K562 (cell line): ENCODE measurements around the gene APOO. TPM values are rescaled to one million over a fixed set of nuclear protein-coding genes. Genes with fewer than 3 reads are reported as not detected.
A peak's percentile ranks its signal among the peaks of the same experiment; 100 is the strongest.

ENCODE experiments used
- ATAC-seq: fragments of 200-7000 bp; cut with Tn5 transposase; 3 replicates; pipeline ENCODE4 v1.9.1; 2020; ENCODE audit warnings: moderate library complexity
- BruUV-seq: library from RNA; stranded (reverse); fragments of 400-500 nt; replicated peaks from 2 replicates; lab custom pipeline; 2021; lab: Mats Ljungman, UMichigan
- CTCF ChIA-PET: fragments of 300-600 bp; formaldehyde crosslinking; extraction: SDS; loops from one replicate; lab custom pipeline; 2021; ENCODE audit warnings: low intra/inter-chr PET ratio; lab: Yijun Ruan, JAX
- POLR2A ChIA-PET: fragments of 300-600, 350-650 bp; sonication (Branson Sonifier 250); formaldehyde crosslinking; extraction: SDS; loops from one replicate; lab custom pipeline; 2021; ENCODE audit warnings: antibody characterized with exemption, inconsistent platforms; lab: Yijun Ruan, JAX
- DNase-seq, 4 experiments: peaks; one replicate each; pipeline versions ENCODE4 v3.0.0 to v3.0.0-alpha.2; 2011 to 2018; ENCODE audit warnings: low spot score in 3 of 4, mixed read lengths in 3 of 4; ENCODE audit errors: extremely low read depth in 1 of 4
- FAIRE-seq: peaks from 2 replicates; lab custom pipeline; 2011; peaks lifted over from hg19 to GRCh38; lab: Jason Lieb, UNC
- H2AFZ ChIP-seq: 2 replicates; pipeline ENCODE4 v1.6.0; 2011; ENCODE audit warnings: low read depth, low read length, control low read depth, inconsistent platforms
- H3K27ac ChIP-seq: fragments of 200-600 bp; 3 replicates; pipeline ENCODE4 v1.8.0; 2011; ENCODE audit warnings: low read depth, mild to moderate bottlenecking, control low read depth, inconsistent platforms, low read length, moderate library complexity, mixed read lengths; ENCODE audit errors: extremely low read depth
- H3K27me3 ChIP-seq, 2 experiments: fragments of 300-600 bp in 1 of 2; 2 replicates in 1 of 2; 3 replicates in 1 of 2; pipeline versions ENCODE4 v1.6.0 to v1.8.0; 2011; ENCODE audit warnings: inconsistent platforms in 2 of 2, low read length in 2 of 2, mild to moderate bottlenecking in 1 of 2, mixed read lengths in 1 of 2, moderate library complexity in 1 of 2; ENCODE audit not compliant: control insufficient read depth in 2 of 2, insufficient read depth in 2 of 2
- H3K36me3 ChIP-seq: fragments of 300-600 bp; 3 replicates; pipeline ENCODE4 v1.8.0; 2011; ENCODE audit warnings: mild to moderate bottlenecking, low read length, inconsistent platforms; ENCODE audit not compliant: control insufficient read depth, insufficient read depth
- H3K4me1 ChIP-seq, 2 experiments: fragments of 200-600 bp in 1 of 2; replicated peaks in 1 of 2; 2 replicates in 1 of 2; 3 replicates in 1 of 2; pipeline versions ENCODE4 v1.5.1 to v1.8.0; 2011; ENCODE audit warnings: inconsistent platforms in 2 of 2, low read length in 2 of 2, mild to moderate bottlenecking in 1 of 2, mixed read lengths in 1 of 2, moderate library complexity in 1 of 2; ENCODE audit not compliant: control insufficient read depth in 2 of 2, insufficient read depth in 2 of 2
- H3K4me2 ChIP-seq: 2 replicates; pipeline ENCODE4 v1.6.1; 2011; ENCODE audit warnings: low read length, control low read depth, inconsistent platforms, mixed read lengths; ENCODE audit not compliant: insufficient read depth
- H3K4me3 ChIP-seq: fragments of 200-600 bp; sonication (generic), shearing (Covaris generic); 2 replicates; pipeline ENCODE4 v1.5.1; 2016; ENCODE audit warnings: control low read depth, inconsistent platforms
- H3K79me2 ChIP-seq: fragments of 200-600 bp; 3 replicates; pipeline ENCODE4 v1.8.0; 2011; ENCODE audit warnings: low read length, inconsistent platforms; ENCODE audit not compliant: control insufficient read depth, insufficient read depth
- H3K9ac ChIP-seq, 2 experiments: 2 replicates each; pipeline versions ENCODE4 v1.6.0 to v1.6.1; 2011; ENCODE audit warnings: low read depth in 2 of 2, low read length in 2 of 2, control low read depth in 1 of 2, inconsistent platforms in 1 of 2, mild to moderate bottlenecking in 1 of 2, mixed read lengths in 1 of 2; ENCODE audit not compliant: insufficient read depth in 1 of 2
- H3K9me1 ChIP-seq: one replicate; pipeline ENCODE4 v1.6.0; 2011; ENCODE audit warnings: inconsistent platforms, mild to moderate bottlenecking, low read length, moderate library complexity; ENCODE audit not compliant: control insufficient read depth, insufficient read depth
- H3K9me3 ChIP-seq: replicated peaks from 2 replicates; pipeline ENCODE4 v1.5.1; 2011; ENCODE audit warnings: low read depth, low read length, inconsistent platforms; ENCODE audit not compliant: control insufficient read depth, insufficient read depth
- H4K20me1 ChIP-seq: replicated peaks from 2 replicates; pipeline ENCODE4 v1.6.1; 2011; ENCODE audit warnings: low read length, inconsistent platforms, mixed read lengths; ENCODE audit not compliant: control insufficient read depth, insufficient read depth
- ADNP ChIP-seq: fragments of 200-800 bp; sonication (Bioruptor generic); IDR thresholded peaks from 2 replicates; pipeline ENCODE4 v1.6.1; 2016; ENCODE audit warnings: missing genetic modification characterization, missing compliant biosample characterization
- ATF7 ChIP-seq: fragments of 450-650 bp; IDR thresholded peaks from 2 replicates; pipeline ENCODE4 v1.7.1; 2014; ENCODE audit warnings: mild to moderate bottlenecking, moderate library complexity
- FOXJ3 ChIP-seq: sonication (generic); formaldehyde crosslinking; IDR thresholded peaks from 2 replicates; pipeline ENCODE4 v1.4.0; 2020; ENCODE audit warnings: mild to moderate bottlenecking, missing genetic modification reagents
- JUNB ChIP-seq: fragments of 450-650 bp; formaldehyde crosslinking; conservative IDR thresholded peaks from 2 replicates; pipeline ENCODE4 v1.4.0; 2020; ENCODE audit warnings: mild to moderate bottlenecking
- LEF1 ChIP-seq: fragments of 450-650 bp; IDR thresholded peaks from 2 replicates; pipeline ENCODE4 v1.6.1; 2016; ENCODE audit warnings: mild to moderate bottlenecking
- POLR2H ChIP-seq: IDR thresholded peaks from 2 replicates; pipeline ENCODE4 v1.6.1; 2016; ENCODE audit warnings: missing genetic modification characterization, low read depth, mild to moderate bottlenecking, control low read depth, missing compliant biosample characterization, moderate library complexity
- TRIM24 ChIP-seq, 2 experiments: fragments of 450-650 bp; IDR thresholded peaks; 2 replicates each; pipeline ENCODE4 v1.6.1; 2016
- ZNF175 ChIP-seq: fragments of 200-800 bp; sonication (Bioruptor generic); IDR thresholded peaks from 2 replicates; pipeline ENCODE4 v1.6.1; 2016; ENCODE audit warnings: low read depth, mild to moderate bottlenecking, missing genetic modification characterization, missing compliant biosample characterization
- ZNF197 ChIP-seq: fragments of 200-800 bp; sonication (Bioruptor generic); IDR thresholded peaks from 2 replicates; pipeline ENCODE4 v1.6.1; 2016; ENCODE audit warnings: low read depth, missing genetic modification characterization, missing compliant biosample characterization
- ZNF384 ChIP-seq: IDR thresholded peaks from 2 replicates; pipeline ENCODE4 v1.6.1; 2012; ENCODE audit warnings: low read depth, low read length, improper control_type of control experiment
- ZNF589 ChIP-seq: fragments of 200-800 bp; sonication (Bioruptor generic); IDR thresholded peaks from 2 replicates; pipeline ENCODE4 v1.6.1; 2016; ENCODE audit warnings: low read depth, missing genetic modification characterization, missing compliant biosample characterization
- WGBS: fragments of 100-300 bp; shearing (Covaris generic); methylation state at CpG from one replicate; pipeline ENCODE4 v1.1.6; 2016; ENCODE audit warnings: low coverage, mixed read lengths; ENCODE audit not compliant: insufficient coverage; ENCODE audit errors: missing lambda C conversion rate; 5-methylcytosine and 5-hydroxymethylcytosine counted together
- in situ Hi-C: fragments of 300-500 bp; cut with MboI; formaldehyde crosslinking; loops from 4 replicates; pipeline ENCODE4 v1.15.0; 2018; ENCODE audit warnings: inconsistent platforms, mixed read lengths
- intact Hi-C: fragments of 100-400 bp; cut with micrococcal nuclease; formaldehyde crosslinking; loops from 2 replicates; pipeline ENCODE4 v1.14.2; 2022
- polyA plus RNA-seq, 8 experiments: library from polyadenylated mRNA; depleted of rRNA in 4 of 8; stranded (reverse) in 5 of 8; unstranded in 3 of 8; fragments of >200 nt; fragmentation: Nextera tagmentation in 2 of 8; fragmentation: Illumina TruSeq in 1 of 8; extraction: Ambion mirVana in 2 of 8; extraction: Trizol in 1 of 8; gene quantifications; 2 replicates each; pipeline versions ENCODE4 v1.2.1 to v1.2.3, GENCODE V29; 2011 to 2014; ENCODE audit warnings: inconsistent platforms in 1 of 8, missing spikeins in 1 of 8
- total RNA-seq, 7 experiments: library from RNA; depleted of rRNA in 6 of 7; stranded (reverse); fragments of >200 nt in 6 of 7; fragmentation: Illumina TruSeq in 2 of 7; extraction: Trizol in 2 of 7; gene quantifications; 2 replicates each; pipeline versions ENCODE4 v1.2.1 to v1.2.3, GENCODE V29; 2011 to 2021; ENCODE audit warnings: low replicate concordance in 1 of 7
- TF ChIP-seq, protein P1 (sequence below): fragments of 450-650 bp; formaldehyde crosslinking; IDR thresholded peaks from 2 replicates; pipeline ENCODE4 v1.4.0; 2022; ENCODE audit warnings: mild to moderate bottlenecking, moderate library complexity
- TF ChIP-seq, protein P2 (sequence below), 2 experiments: IDR thresholded peaks in 1 of 2; conservative IDR thresholded peaks in 1 of 2; 2 replicates each; pipeline ENCODE4 v1.6.1; 2016; ENCODE audit warnings: low read depth in 2 of 2, mild to moderate bottlenecking in 1 of 2, missing compliant biosample characterization in 1 of 2, missing genetic modification characterization in 1 of 2, moderate library complexity in 1 of 2
- TF ChIP-seq, protein P3 (sequence below): fragments of 200-800 bp; sonication (Bioruptor generic); IDR thresholded peaks from 2 replicates; pipeline ENCODE4 v1.6.1; 2017; ENCODE audit warnings: missing genetic modification characterization, missing compliant biosample characterization
- TF ChIP-seq, protein P4 (sequence below): sonication (generic); formaldehyde crosslinking; IDR thresholded peaks from 2 replicates; pipeline ENCODE4 v1.8.1; 2023; ENCODE audit warnings: mild to moderate bottlenecking, missing genetic modification reagents, moderate library complexity

Gene APOO
- total and polyA plus RNA-seq, 9 of the 15 experiments (the other 6 are each of a cell fraction or from before 2014, with no cell fraction given) = 37.3 to 76.4 (median 60.8) TPM

DNA sequence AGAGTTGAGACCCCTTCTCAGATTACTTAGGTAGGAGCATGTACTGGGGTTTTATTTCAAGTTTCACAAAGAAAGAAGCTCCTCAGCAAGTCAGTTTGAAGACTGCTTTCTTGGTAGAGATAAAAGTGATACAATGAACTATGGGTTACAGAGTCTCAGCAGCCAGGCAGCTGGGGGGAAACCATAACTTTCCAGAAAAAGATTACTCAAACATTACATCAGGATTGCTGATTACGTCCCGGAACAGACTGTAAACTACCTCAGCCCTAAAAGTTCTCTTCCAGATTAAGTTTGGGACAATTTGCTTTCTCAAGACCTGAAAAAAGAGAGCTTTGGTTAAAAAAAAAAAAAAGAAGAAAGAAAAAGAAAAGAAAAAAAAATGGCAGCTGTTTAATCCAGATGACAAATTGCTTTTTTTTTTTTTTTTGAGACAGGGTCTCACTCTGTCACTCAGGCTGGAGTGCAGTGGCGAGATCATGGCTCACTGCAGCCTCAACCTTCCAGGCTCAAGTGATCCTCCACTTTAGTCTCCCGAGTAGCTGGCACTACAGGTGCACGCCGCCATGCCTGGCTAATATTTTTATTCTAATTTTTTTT, 108.2 kb downstream of the APOO start:
- no peak overlapping the region for H3K9ac ChIP-seq
- H3K27me3 ChIP-seq = no peaks in the 10 kb centered on the region
- DNase-seq = peak in 2 of 4 experiments; percentile 17 to 30
- intact Hi-C loops (no loop called here), in situ Hi-C loops (no loop called here)
- H3K36me3 ChIP-seq = no peaks in the 10 kb centered on the region
- peak overlapping the region; percentile 48; the same call in 1 of the 3 replicates for H3K27ac ChIP-seq
- H3K4me2 ChIP-seq = no peak overlapping the region
- H3K9me1 ChIP-seq = no peaks in the 10 kb centered on the region
- peak overlapping the region; percentile 72 for H2AFZ ChIP-seq
- no peak for FAIRE-seq
- 14% methylated on average over 3 of the region's 6 CpGs for WGBS
- H4K20me1 ChIP-seq = no peaks in the 10 kb centered on the region
- ATAC-seq = peak; percentile 76
- no TSS peak for BruUV-seq
- no peaks in the 10 kb centered on the region for H3K9me3 ChIP-seq
- H3K4me3 ChIP-seq = no peak overlapping the region
- POLR2A ChIA-PET = interaction anchor here (0.6 to 1.4 kb wide), 5 partner anchors 15 to 1484 kb away, joined by 3 to 5 read pairs (median 3); partner anchors contain the start of genes APOO, CXorf58 and SAT1
- CTCF ChIA-PET = no interaction called here
- H3K4me1 ChIP-seq = peaks cover 0 to 5% of the 10 kb centered on the region in 2 experiments; a peak in 3 of 5 replicates
- no peaks in the 10 kb centered on the region for H3K79me2 ChIP-seq
- TF ChIP-seq TRIM24 (IDR thresholded peaks at IDR 0.05) (peak in 1 of 2 experiments; percentile 52; a peak in 1 of 4 replicates), FOXJ3 (no peak), POLR2H (tag) (0 out of 2 replicates have a peak, but pooled peaks have one; percentile 58), ZNF589 (0 out of 2 replicates have a peak, but pooled peaks have one; percentile 16), ZNF384 (peak; percentile 62), ZNF175 (CRISPR knock-in tag) (peak; percentile 56; the same call in 1 of the 2 replicates), ZNF197 (CRISPR knock-in tag) (0 out of 2 replicates have a peak, but pooled peaks have one; percentile 23), LEF1 (0 out of 2 replicates have a peak, but pooled peaks have one; percentile 25), ADNP (tag) (peak; percentile 19; the same call in 1 of the 2 replicates), JUNB (no peak), ATF7 (peak; percentile 65; the same call in 1 of the 2 replicates)
- TF ChIP-seq, protein P1, sequence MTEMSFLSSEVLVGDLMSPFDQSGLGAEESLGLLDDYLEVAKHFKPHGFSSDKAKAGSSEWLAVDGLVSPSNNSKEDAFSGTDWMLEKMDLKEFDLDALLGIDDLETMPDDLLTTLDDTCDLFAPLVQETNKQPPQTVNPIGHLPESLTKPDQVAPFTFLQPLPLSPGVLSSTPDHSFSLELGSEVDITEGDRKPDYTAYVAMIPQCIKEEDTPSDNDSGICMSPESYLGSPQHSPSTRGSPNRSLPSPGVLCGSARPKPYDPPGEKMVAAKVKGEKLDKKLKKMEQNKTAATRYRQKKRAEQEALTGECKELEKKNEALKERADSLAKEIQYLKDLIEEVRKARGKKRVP (CRISPR knock-in tag) = peak; percentile 73
- TF ChIP-seq, protein P2, sequence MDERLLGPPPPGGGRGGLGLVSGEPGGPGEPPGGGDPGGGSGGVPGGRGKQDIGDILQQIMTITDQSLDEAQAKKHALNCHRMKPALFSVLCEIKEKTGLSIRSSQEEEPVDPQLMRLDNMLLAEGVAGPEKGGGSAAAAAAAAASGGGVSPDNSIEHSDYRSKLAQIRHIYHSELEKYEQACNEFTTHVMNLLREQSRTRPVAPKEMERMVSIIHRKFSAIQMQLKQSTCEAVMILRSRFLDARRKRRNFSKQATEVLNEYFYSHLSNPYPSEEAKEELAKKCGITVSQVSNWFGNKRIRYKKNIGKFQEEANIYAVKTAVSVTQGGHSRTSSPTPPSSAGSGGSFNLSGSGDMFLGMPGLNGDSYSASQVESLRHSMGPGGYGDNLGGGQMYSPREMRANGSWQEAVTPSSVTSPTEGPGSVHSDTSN (CRISPR knock-in tag; IDR thresholded peaks at IDR 0.05; ENCODE audit: low read depth) = no peak
- TF ChIP-seq, protein P2 (tag; conservative IDR thresholded peaks at IDR 0.05; ENCODE audit: low read depth) = peak; percentile 79
- TF ChIP-seq, protein P3, sequence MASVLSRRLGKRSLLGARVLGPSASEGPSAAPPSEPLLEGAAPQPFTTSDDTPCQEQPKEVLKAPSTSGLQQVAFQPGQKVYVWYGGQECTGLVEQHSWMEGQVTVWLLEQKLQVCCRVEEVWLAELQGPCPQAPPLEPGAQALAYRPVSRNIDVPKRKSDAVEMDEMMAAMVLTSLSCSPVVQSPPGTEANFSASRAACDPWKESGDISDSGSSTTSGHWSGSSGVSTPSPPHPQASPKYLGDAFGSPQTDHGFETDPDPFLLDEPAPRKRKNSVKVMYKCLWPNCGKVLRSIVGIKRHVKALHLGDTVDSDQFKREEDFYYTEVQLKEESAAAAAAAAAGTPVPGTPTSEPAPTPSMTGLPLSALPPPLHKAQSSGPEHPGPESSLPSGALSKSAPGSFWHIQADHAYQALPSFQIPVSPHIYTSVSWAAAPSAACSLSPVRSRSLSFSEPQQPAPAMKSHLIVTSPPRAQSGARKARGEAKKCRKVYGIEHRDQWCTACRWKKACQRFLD (CRISPR knock-in tag) = peak; percentile 20; the same call in 1 of the 2 replicates
- TF ChIP-seq, protein P4, sequence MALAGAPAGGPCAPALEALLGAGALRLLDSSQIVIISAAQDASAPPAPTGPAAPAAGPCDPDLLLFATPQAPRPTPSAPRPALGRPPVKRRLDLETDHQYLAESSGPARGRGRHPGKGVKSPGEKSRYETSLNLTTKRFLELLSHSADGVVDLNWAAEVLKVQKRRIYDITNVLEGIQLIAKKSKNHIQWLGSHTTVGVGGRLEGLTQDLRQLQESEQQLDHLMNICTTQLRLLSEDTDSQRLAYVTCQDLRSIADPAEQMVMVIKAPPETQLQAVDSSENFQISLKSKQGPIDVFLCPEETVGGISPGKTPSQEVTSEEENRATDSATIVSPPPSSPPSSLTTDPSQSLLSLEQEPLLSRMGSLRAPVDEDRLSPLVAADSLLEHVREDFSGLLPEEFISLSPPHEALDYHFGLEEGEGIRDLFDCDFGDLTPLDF (CRISPR knock-in tag) = no peak
